B cell (primary cell): Measurements from ENCODE around the gene RGS7.

ENCODE experiments used
- EZH2 ChIP-seq: IDR thresholded peaks from 2 replicates; pipeline ENCODE4 v1.6.1; 2012; ENCODE audit warnings: borderline replicate concordance, low read depth, mild to moderate bottlenecking, moderate library complexity, low read length; ENCODE audit not compliant: insufficient read depth, poor library complexity, severe bottlenecking
- TF ChIP-seq, protein P1 (sequence below): fragments of 200-600 bp; IDR thresholded peaks from one replicate; pipeline ENCODE4 v1.8.0; 2022; ENCODE audit warnings: antibody characterized with exemption, mild to moderate bottlenecking

- TF ChIP-seq, protein P1, sequence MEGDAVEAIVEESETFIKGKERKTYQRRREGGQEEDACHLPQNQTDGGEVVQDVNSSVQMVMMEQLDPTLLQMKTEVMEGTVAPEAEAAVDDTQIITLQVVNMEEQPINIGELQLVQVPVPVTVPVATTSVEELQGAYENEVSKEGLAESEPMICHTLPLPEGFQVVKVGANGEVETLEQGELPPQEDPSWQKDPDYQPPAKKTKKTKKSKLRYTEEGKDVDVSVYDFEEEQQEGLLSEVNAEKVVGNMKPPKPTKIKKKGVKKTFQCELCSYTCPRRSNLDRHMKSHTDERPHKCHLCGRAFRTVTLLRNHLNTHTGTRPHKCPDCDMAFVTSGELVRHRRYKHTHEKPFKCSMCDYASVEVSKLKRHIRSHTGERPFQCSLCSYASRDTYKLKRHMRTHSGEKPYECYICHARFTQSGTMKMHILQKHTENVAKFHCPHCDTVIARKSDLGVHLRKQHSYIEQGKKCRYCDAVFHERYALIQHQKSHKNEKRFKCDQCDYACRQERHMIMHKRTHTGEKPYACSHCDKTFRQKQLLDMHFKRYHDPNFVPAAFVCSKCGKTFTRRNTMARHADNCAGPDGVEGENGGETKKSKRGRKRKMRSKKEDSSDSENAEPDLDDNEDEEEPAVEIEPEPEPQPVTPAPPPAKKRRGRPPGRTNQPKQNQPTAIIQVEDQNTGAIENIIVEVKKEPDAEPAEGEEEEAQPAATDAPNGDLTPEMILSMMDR: no peak
- no peak for TF ChIP-seq EZH2
Observed at GRCh38 chr1:241118049-241118448, 239.0 kb downstream of the RGS7 start.
